H1 (cell line): ENCODE data around the gene ELP4.

Source experiments
- CTCF ChIP-seq, 3 experiments: IDR thresholded peaks; 1 replicate in 2 of 3; 2 replicates in 1 of 3; pipeline versions ENCODE4 v1.5.1 to v1.6.1; 2011; ENCODE audit warnings: low read length in 3 of 3, mild to moderate bottlenecking in 3 of 3, inconsistent platforms in 2 of 3, low read depth in 1 of 3, moderate library complexity in 1 of 3; ENCODE audit not compliant: insufficient read depth in 1 of 3; ENCODE audit errors: control extremely low read depth in 1 of 3
- EP300 ChIP-seq, 2 experiments: IDR thresholded peaks; 1 replicate in 1 of 2; 2 replicates in 1 of 2; pipeline ENCODE4 v1.6.1; 2011 to 2012; ENCODE audit warnings: low read depth in 2 of 2, low read length in 2 of 2, mild to moderate bottlenecking in 2 of 2, borderline replicate concordance in 1 of 2, inconsistent platforms in 1 of 2, moderate library complexity in 1 of 2
- EZH2 ChIP-seq: fragments of 200-600 bp; sonication (generic); IDR thresholded peaks from 2 replicates; pipeline ENCODE4 v1.7.1; 2012; ENCODE audit warnings: low read depth, mild to moderate bottlenecking, moderate library complexity, low read length, inconsistent platforms; ENCODE audit not compliant: severe bottlenecking
- POLR2A ChIP-seq, 2 experiments: IDR thresholded peaks; 1 replicate in 1 of 2; 2 replicates in 1 of 2; pipeline ENCODE4 v1.6.1; 2011; ENCODE audit warnings: low read depth in 2 of 2, low read length in 2 of 2, mild to moderate bottlenecking in 2 of 2; ENCODE audit errors: control extremely low read depth in 1 of 2
- RFX5 ChIP-seq: IDR thresholded peaks from 2 replicates; pipeline ENCODE4 v1.6.1; 2011; ENCODE audit warnings: low read depth, low read length, improper control_type of control experiment, borderline replicate concordance
- SP4 ChIP-seq: IDR thresholded peaks from 2 replicates; pipeline ENCODE4 v1.6.1; 2012; ENCODE audit warnings: low read length, inconsistent platforms
- SRF ChIP-seq: IDR thresholded peaks from 2 replicates; pipeline ENCODE4 v1.6.1; 2011; ENCODE audit warnings: mild to moderate bottlenecking, low read depth, low read length, moderate library complexity
- TAF1 ChIP-seq: IDR thresholded peaks from 2 replicates; pipeline ENCODE4 v1.6.1; 2011; ENCODE audit warnings: mild to moderate bottlenecking, low read depth, low read length
- USF2 ChIP-seq: IDR thresholded peaks from 2 replicates; pipeline ENCODE4 v1.6.1; 2011; ENCODE audit warnings: low read length, improper control_type of control experiment

- no peak for TF ChIP-seq EP300 (IDR thresholded peaks at IDR 0.05; ENCODE audit: borderline replicate concordance in 1 of 2, low read depth in 2 of 2, low read length in 2 of 2)
- TF ChIP-seq SRF: no peak
- no peak for TF ChIP-seq USF2
- no peak for TF ChIP-seq POLR2A (IDR thresholded peaks at IDR 0.05; ENCODE audit: control extremely low read depth in 1 of 2, low read depth in 2 of 2, low read length in 2 of 2)
- TF ChIP-seq CTCF (IDR thresholded peaks at IDR 0.05; ENCODE audit: control extremely low read depth in 1 of 3, insufficient read depth in 1 of 3, low read depth in 1 of 3, low read length in 3 of 3): no peak
- TF ChIP-seq EZH2: no peak
- TF ChIP-seq RFX5: no peak
- no peak for TF ChIP-seq TAF1
- no peak for TF ChIP-seq SP4
Observed at GRCh38 chr11:31509051-31509428, 527 bp upstream of the ELP4 start.
